PC-3 (cell line): ENCODE data around the gene CNTNAP2. TPM values are rescaled to one million over a fixed set of nuclear protein-coding genes. Genes with fewer than 3 reads are reported as not detected.

Experiments
- ATAC-seq: fragments of 200-7000 bp; cut with Tn5 transposase; 2 replicates; pipeline ENCODE4 v1.9.1; 2020; ENCODE audit warnings: mild to moderate bottlenecking, moderate library complexity
- BruUV-seq: library from RNA; stranded (reverse); fragments of 400-500 nt; replicated peaks from 2 replicates; lab custom pipeline; 2021; lab: Mats Ljungman, UMichigan
- CTCF ChIA-PET: fragments of 300-600 bp; sonication (Branson Sonifier 250); formaldehyde crosslinking; loops from one replicate; lab custom pipeline; 2022; ENCODE audit warnings: antibody characterized with exemption; lab: Charles Lee
- POLR2A ChIA-PET: fragments of 300-600 bp; sonication (Branson Sonifier 250); formaldehyde crosslinking; loops from one replicate; lab custom pipeline; 2022; ENCODE audit warnings: antibody characterized with exemption; ENCODE audit not compliant: unreplicated experiment; lab: Charles Lee
- DNase-seq: peaks from one replicate; pipeline ENCODE4 v3.0.0-alpha.2; 2015
- H2AFZ ChIP-seq: fragments of 300-600 bp; sonication (generic); 2 replicates; pipeline ENCODE4 v1.6.0; 2016; ENCODE audit warnings: antibody characterized with exemption, low read length
- H3F3A ChIP-seq: fragments of 300-600 bp; sonication (generic); one replicate; pipeline ENCODE4 v1.6.0; 2017; ENCODE audit warnings: antibody characterized with exemption, low read length, control low read depth, mild to moderate bottlenecking; ENCODE audit not compliant: unreplicated experiment
- H3K27ac ChIP-seq: fragments of 300-600 bp; sonication (generic); 2 replicates; pipeline ENCODE4 v1.5.1; 2016; ENCODE audit warnings: mild to moderate bottlenecking, low read length
- H3K27me3 ChIP-seq: fragments of 300-600 bp; sonication (generic); 2 replicates; pipeline ENCODE4 v1.6.1; 2016; ENCODE audit warnings: low read length, mixed read lengths
- H3K36me3 ChIP-seq: fragments of 300-600 bp; sonication (generic); 2 replicates; pipeline ENCODE4 v1.6.1; 2016; ENCODE audit warnings: low read depth, mixed run types, low read length, mixed read lengths
- H3K4me1 ChIP-seq: fragments of 300-600 bp; sonication (generic); 2 replicates; pipeline ENCODE4 v1.5.1; 2016; ENCODE audit warnings: low read length; ENCODE audit not compliant: insufficient read depth
- H3K4me2 ChIP-seq: fragments of 300-600 bp; sonication (generic); 2 replicates; pipeline ENCODE4 v1.6.0; 2016; ENCODE audit warnings: low read length
- H3K4me3 ChIP-seq: fragments of 300-600 bp; sonication (generic); 2 replicates; pipeline ENCODE4 v1.5.1; 2016; ENCODE audit warnings: mild to moderate bottlenecking, low read length, mixed read lengths
- H3K79me2 ChIP-seq: fragments of 300-600 bp; sonication (generic); 2 replicates; pipeline ENCODE4 v1.6.1; 2017; ENCODE audit warnings: low read length, mixed read lengths
- H3K9ac ChIP-seq: fragments of 300-600 bp; sonication (generic); 2 replicates; pipeline ENCODE4 v1.6.0; 2016; ENCODE audit warnings: mild to moderate bottlenecking, low read length
- H3K9me2 ChIP-seq: fragments of 300-600 bp; sonication (generic); replicated peaks from 2 replicates; pipeline ENCODE4 v1.6.1; 2016; ENCODE audit warnings: mixed run types, low read length, mixed read lengths
- H3K9me3 ChIP-seq: fragments of 300-600 bp; sonication (generic); 2 replicates; pipeline ENCODE4 v1.6.1; 2016; ENCODE audit warnings: low read length, mixed read lengths
- H4K20me1 ChIP-seq: fragments of 300-600 bp; sonication (generic); 2 replicates; pipeline ENCODE4 v1.6.1; 2016; ENCODE audit warnings: low read length, mixed read lengths
- EZH2 ChIP-seq: fragments of 300-600 bp; sonication (generic); IDR thresholded peaks from one replicate; pipeline ENCODE4 v1.6.1; 2017; ENCODE audit warnings: antibody characterized with exemption, mild to moderate bottlenecking, low read length; ENCODE audit not compliant: unreplicated experiment
- EZH2phosphoT487 ChIP-seq: fragments of 300-600 bp; sonication (generic); IDR thresholded peaks from 2 replicates; pipeline ENCODE4 v1.6.1; 2018; ENCODE audit warnings: mild to moderate bottlenecking, antibody characterized with exemption, low read length, borderline replicate concordance
- intact Hi-C: fragments of 100-400 bp; cut with micrococcal nuclease; formaldehyde crosslinking; loops from 2 replicates; pipeline ENCODE4 v1.9.0; 2023
- total RNA-seq: library from RNA; depleted of rRNA; stranded (reverse); fragments of >200 nt; gene quantifications from 2 replicates; pipeline ENCODE4 v1.2.3, GENCODE V29; 2014
- TF ChIP-seq, protein P1 (sequence below): fragments of 300-600 bp; sonication (generic); conservative IDR thresholded peaks from 2 replicates; pipeline ENCODE4 v1.5.1; 2017; ENCODE audit warnings: antibody characterized with exemption, low read depth, mild to moderate bottlenecking, low read length

The CNTNAP2 gene
- total RNA-seq, 1 experiment from 2014 or later, result 1.5 TPM

DNA sequence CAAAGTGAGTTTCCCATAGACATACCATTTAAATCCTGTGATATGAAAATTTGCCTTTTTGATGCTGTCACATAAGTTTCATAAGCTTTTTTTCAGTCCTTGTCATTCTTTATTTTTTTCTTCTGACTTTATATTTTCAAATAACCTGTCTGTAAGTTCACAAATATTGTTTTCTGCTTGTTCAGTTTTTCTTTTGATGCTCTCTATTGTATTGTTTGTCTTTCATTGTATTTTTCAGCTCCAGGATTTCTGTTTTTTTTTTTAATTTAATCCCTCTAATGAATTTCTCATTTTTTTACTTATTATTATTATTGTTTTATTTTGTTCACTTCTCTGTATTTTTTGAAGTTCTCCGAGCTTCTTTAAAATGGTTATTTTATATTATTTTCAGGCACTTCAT, 623.4 kb downstream of the CNTNAP2 start:
- Histone ChIP-seq H4K20me1 (no peaks in the 10 kb centered on the region), H3K27ac (no peak overlapping the region), H3F3A (no peaks in the 10 kb centered on the region), H2AFZ (no peak overlapping the region), H3K9me3 (0 out of 2 replicates have a peak, but pooled peaks cover 4% of the 10 kb centered on the region), H3K9ac (no peak overlapping the region), H3K9me2 (no peaks in the 10 kb centered on the region), H3K4me3 (no peak overlapping the region), H3K4me2 (no peak overlapping the region), H3K36me3 (no peaks in the 10 kb centered on the region), H3K27me3 (no peaks in the 10 kb centered on the region), H3K4me1 (no peaks in the 10 kb centered on the region; the same call in 1 of the 2 replicates), H3K79me2 (no peaks in the 10 kb centered on the region)
- TF ChIP-seq, protein P1, sequence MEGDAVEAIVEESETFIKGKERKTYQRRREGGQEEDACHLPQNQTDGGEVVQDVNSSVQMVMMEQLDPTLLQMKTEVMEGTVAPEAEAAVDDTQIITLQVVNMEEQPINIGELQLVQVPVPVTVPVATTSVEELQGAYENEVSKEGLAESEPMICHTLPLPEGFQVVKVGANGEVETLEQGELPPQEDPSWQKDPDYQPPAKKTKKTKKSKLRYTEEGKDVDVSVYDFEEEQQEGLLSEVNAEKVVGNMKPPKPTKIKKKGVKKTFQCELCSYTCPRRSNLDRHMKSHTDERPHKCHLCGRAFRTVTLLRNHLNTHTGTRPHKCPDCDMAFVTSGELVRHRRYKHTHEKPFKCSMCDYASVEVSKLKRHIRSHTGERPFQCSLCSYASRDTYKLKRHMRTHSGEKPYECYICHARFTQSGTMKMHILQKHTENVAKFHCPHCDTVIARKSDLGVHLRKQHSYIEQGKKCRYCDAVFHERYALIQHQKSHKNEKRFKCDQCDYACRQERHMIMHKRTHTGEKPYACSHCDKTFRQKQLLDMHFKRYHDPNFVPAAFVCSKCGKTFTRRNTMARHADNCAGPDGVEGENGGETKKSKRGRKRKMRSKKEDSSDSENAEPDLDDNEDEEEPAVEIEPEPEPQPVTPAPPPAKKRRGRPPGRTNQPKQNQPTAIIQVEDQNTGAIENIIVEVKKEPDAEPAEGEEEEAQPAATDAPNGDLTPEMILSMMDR, result no peak
- TF ChIP-seq EZH2, result no peak
- no peak for TF ChIP-seq EZH2phosphoT487
- CTCF ChIA-PET, result no interaction called here
- no TSS peak for BruUV-seq
- intact Hi-C loops, result no loop called here
- ATAC-seq (no peak), DNase-seq (no peak)
- POLR2A ChIA-PET, result no interaction called here

DNA sequence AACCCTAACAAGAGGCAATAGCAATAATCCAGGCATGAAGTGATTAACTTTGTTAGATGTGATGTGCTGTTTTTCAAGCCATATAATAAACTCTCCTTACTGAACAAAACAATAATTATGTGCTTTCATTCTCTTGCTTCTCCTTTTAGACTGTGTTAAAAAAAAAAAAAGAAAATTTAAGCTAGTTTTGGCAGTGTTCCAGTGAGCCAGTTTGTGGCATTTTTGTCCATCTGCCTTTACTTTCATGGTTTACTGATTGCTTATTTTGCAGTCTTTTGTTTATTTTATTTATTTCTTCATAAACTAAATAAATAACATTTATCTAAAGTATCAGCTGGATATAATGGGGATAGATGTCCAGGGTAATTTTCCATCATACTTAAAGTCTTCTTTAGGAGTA, 625.3 kb downstream of the CNTNAP2 start:
- ATAC-seq (no peak), DNase-seq (no peak)
- Histone ChIP-seq H3K9ac (no peak overlapping the region), H3K9me2 (no peaks in the 10 kb centered on the region), H3K27ac (no peak overlapping the region), H2AFZ (no peak overlapping the region), H3K4me2 (no peak overlapping the region), H4K20me1 (no peaks in the 10 kb centered on the region), H3K9me3 (0 out of 2 replicates have a peak, but pooled peaks cover 4% of the 10 kb centered on the region), H3K36me3 (no peaks in the 10 kb centered on the region), H3K4me1 (no peaks in the 10 kb centered on the region), H3K27me3 (no peaks in the 10 kb centered on the region), H3F3A (no peaks in the 10 kb centered on the region), H3K4me3 (no peak overlapping the region), H3K79me2 (no peaks in the 10 kb centered on the region)
- TF ChIP-seq EZH2phosphoT487, result no peak
- no peak for TF ChIP-seq EZH2
- TF ChIP-seq, protein P1, result no peak
- no TSS peak for BruUV-seq
- intact Hi-C loops, result no loop called here
- ChIA-PET POLR2A (no interaction called here), CTCF (no interaction called here)

DNA sequence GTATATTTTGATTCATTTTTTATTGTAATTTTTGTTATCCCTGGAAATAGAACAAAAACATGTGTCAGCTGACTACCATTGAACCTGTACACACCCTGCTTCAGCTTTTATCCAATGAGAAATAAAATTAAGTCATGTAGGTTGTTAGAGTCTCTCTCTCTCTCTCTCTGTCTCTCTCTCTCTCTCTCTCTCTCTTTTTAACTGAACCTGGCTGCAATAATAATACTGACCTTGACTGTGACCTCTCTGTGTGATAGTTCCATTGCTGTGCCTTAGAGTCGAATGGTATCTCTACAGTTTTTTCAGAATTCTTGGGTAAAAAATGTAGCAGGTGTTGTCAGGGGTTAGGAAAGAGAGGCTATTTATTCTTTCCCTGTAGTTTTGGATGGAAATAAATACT, 637.8 kb downstream of the CNTNAP2 start:
- H3K9ac ChIP-seq, result no peak overlapping the region
- H3K79me2 ChIP-seq, result no peaks in the 10 kb centered on the region
- no peaks in the 10 kb centered on the region for H4K20me1 ChIP-seq
- H3K4me1 ChIP-seq, result no peaks in the 10 kb centered on the region
- no peak overlapping the region for H2AFZ ChIP-seq
- ChIA-PET POLR2A (no interaction called here), CTCF (no interaction called here)
- H3F3A ChIP-seq, result no peaks in the 10 kb centered on the region
- intact Hi-C loops, result no loop called here
- DNase-seq, result no peak
- H3K36me3 ChIP-seq, result no peaks in the 10 kb centered on the region
- H3K9me3 ChIP-seq, result 0 out of 2 replicates have a peak, but pooled peaks cover 5% of the 10 kb centered on the region
- no peak overlapping the region for H3K27ac ChIP-seq
- H3K27me3 ChIP-seq, result no peaks in the 10 kb centered on the region
- TF ChIP-seq EZH2phosphoT487 (no peak), EZH2 (no peak)
- TF ChIP-seq, protein P1, result no peak
- H3K4me2 ChIP-seq, result no peak overlapping the region
- no peaks in the 10 kb centered on the region for H3K9me2 ChIP-seq
- H3K4me3 ChIP-seq, result no peak overlapping the region
- ATAC-seq, result no peak
- no TSS peak for BruUV-seq
